Measurements from ENCODE around the gene RTKN2. TPM values are rescaled to one million over a fixed set of nuclear protein-coding genes. Genes with fewer than 3 reads are reported as not detected.

Gene RTKN2
- total RNA-seq, 1 donor from 2014 or later: 0.09 TPM

DNA sequence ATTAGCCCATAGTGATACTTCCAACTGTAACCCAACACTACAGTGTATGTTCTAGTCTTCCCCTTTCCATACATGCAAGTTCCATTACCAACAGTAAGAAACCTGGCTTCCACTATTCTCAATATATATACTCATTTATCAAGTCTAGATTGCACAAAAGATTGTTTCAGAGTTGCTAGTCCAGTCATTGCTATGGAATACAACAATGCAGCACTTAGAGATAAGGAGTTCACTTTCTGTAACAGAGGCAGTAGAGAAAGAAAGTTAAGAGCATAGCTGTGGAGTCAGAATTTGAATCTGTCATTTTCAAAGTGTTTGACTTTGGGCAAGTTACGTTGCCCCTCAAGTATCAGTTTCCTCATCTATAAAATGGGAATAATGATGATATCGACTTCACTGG lies 90.1 kb downstream of the RTKN2 start:
- DNase-seq (no peak), ATAC-seq (ENCODE audit: low read depth) (no peak)
- no peak overlapping the region for H3K27ac Mint-ChIP-seq
- peaks cover 8% of the 10 kb centered on the region for H3K4me1 Mint-ChIP-seq
- TF ChIP-seq, protein P1, sequence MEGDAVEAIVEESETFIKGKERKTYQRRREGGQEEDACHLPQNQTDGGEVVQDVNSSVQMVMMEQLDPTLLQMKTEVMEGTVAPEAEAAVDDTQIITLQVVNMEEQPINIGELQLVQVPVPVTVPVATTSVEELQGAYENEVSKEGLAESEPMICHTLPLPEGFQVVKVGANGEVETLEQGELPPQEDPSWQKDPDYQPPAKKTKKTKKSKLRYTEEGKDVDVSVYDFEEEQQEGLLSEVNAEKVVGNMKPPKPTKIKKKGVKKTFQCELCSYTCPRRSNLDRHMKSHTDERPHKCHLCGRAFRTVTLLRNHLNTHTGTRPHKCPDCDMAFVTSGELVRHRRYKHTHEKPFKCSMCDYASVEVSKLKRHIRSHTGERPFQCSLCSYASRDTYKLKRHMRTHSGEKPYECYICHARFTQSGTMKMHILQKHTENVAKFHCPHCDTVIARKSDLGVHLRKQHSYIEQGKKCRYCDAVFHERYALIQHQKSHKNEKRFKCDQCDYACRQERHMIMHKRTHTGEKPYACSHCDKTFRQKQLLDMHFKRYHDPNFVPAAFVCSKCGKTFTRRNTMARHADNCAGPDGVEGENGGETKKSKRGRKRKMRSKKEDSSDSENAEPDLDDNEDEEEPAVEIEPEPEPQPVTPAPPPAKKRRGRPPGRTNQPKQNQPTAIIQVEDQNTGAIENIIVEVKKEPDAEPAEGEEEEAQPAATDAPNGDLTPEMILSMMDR (IDR thresholded peaks at IDR 0.05): no peak
- CTCF ChIA-PET: no interaction called here
- no peaks in the 10 kb centered on the region for H3K27me3 Mint-ChIP-seq
- intact Hi-C loops (cut with micrococcal nuclease): no loop called here
- POLR2A ChIA-PET: no interaction called here
- H3K4me3 Mint-ChIP-seq: no peak overlapping the region
- H3K36me3 Mint-ChIP-seq (ENCODE audit: low read depth): no peaks in the 10 kb centered on the region
- peaks cover 7% of the 10 kb centered on the region for H3K9me3 Mint-ChIP-seq

DNA sequence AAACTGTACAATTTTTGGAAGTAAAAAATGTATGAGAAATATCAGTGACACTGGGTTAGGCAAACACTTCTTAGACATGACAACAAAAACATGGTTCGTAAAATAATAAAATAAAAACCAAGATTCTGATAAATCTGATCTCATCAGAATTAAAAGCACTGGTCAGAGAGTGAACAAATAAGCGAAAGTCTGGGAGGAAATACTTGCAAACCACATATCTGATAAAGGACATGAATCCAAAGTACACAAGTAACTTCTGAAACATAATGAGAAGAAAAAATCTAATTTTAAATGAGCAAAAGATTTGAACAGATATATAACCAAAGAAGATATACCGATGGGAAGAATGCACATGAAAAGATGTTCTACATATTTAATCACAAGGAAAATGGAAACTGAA lies 91.5 kb downstream of the RTKN2 start:
- ChIA-PET POLR2A (no interaction called here), CTCF (interaction anchor here (0.8 kb wide), 1 partner anchor 138 kb away, joined by 3 read pairs; no protein-coding TSS in a partner anchor)
- Mint-ChIP-seq H3K9me3 (peaks cover 17% of the 10 kb centered on the region), H3K4me3 (no peak overlapping the region), H3K27me3 (no peaks in the 10 kb centered on the region), H3K4me1 (peaks cover 2% of the 10 kb centered on the region), H3K36me3 (ENCODE audit: low read depth) (peaks cover 7% of the 10 kb centered on the region), H3K27ac (no peak overlapping the region)
- DNase-seq (no peak), ATAC-seq (ENCODE audit: low read depth) (no peak)
- intact Hi-C loops (cut with micrococcal nuclease): loop anchor here (2.0 kb wide), 1 partner anchor 14 kb away; no protein-coding TSS in a partner anchor
- TF ChIP-seq, protein P1 (IDR thresholded peaks at IDR 0.05): no peak

DNA sequence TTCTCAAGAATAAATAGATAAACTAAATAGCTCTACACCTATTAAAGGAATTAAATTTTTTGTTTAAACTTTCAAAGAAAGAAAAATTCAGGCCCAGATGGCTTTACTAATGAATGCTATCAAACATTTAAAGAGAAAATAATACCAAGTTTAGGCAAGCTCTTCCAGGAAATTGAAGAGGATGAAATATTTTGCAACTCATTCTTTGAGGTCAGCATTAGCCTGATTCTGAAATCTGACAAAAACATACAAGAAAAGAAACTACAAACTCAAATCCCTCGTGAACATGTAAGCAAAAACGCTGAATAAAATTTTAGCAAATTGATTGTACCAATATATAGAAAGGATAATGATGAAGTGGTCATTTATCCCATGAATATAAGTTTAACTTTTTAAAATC lies 93.4 kb downstream of the RTKN2 start:
- Mint-ChIP-seq H3K36me3 (ENCODE audit: low read depth) (peaks cover 7% of the 10 kb centered on the region), H3K4me3 (no peak overlapping the region), H3K9me3 (peaks cover 17% of the 10 kb centered on the region), H3K27me3 (no peaks in the 10 kb centered on the region), H3K27ac (no peak overlapping the region), H3K4me1 (peaks cover 12% of the 10 kb centered on the region)
- intact Hi-C loops (cut with micrococcal nuclease): no loop called here
- CTCF ChIA-PET: no interaction called here
- POLR2A ChIA-PET: interaction anchor here (0.6 kb wide), 1 partner anchor 28 kb away, joined by 5 read pairs; no protein-coding TSS in a partner anchor
- ATAC-seq (ENCODE audit: low read depth): no peak
- no peak for DNase-seq
- TF ChIP-seq, protein P1 (IDR thresholded peaks at IDR 0.05): no peak

DNA sequence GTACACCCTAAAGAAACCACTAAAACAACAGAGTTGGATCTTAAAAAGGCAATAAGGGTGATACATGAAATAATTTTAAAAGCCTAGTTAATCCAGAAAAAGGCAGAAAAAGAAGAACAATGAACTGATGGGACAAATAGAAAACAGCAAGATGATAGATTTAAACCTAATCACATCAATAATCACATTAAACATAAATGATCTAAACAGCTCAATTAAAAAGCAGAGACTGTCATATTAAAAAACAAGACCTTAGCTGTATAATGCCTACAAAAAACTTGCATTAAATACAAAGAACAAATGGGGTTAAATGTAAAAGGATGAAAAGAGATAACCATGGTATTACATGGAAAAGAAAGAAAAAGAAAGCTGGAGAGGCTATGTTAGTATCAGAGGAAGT lies 96.2 kb downstream of the RTKN2 start:
- H3K4me1 Mint-ChIP-seq: peaks cover 21% of the 10 kb centered on the region
- no peak overlapping the region for H3K4me3 Mint-ChIP-seq
- H3K9me3 Mint-ChIP-seq: peaks cover 14% of the 10 kb centered on the region
- no peaks in the 10 kb centered on the region for H3K27me3 Mint-ChIP-seq
- ChIA-PET POLR2A (no interaction called here), CTCF (no interaction called here)
- peaks cover 7% of the 10 kb centered on the region for H3K36me3 Mint-ChIP-seq (ENCODE audit: low read depth)
- ATAC-seq (ENCODE audit: low read depth) (no peak), DNase-seq (no peak)
- TF ChIP-seq, protein P1 (IDR thresholded peaks at IDR 0.05): no peak
- intact Hi-C loops (cut with micrococcal nuclease): no loop called here
- H3K27ac Mint-ChIP-seq: no peak overlapping the region

DNA sequence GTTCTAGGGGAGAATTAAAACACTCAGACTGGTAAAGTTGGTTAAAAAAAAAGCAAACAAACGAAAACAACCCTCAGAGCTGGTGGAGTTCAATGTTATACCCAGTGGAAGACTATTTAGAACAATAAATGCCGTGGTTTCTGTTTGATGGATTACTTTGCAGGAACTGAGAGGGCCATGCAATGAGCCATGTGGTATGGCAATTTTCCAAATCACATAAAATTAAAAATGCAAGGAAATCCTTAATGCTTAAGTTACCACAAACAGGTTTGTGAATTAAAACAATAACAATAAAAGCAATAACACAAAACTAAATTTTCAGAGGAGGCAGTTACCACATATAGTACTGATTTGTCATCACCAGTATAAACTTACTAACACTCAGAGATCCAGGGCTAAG lies 96.9 kb downstream of the RTKN2 start:
- Mint-ChIP-seq H3K9me3 (peaks cover 11% of the 10 kb centered on the region), H3K36me3 (ENCODE audit: low read depth) (peaks cover 7% of the 10 kb centered on the region), H3K4me1 (peaks cover 26% of the 10 kb centered on the region), H3K27me3 (no peaks in the 10 kb centered on the region), H3K4me3 (no peak overlapping the region), H3K27ac (no peak overlapping the region)
- intact Hi-C loops (cut with micrococcal nuclease): no loop called here
- TF ChIP-seq, protein P1 (IDR thresholded peaks at IDR 0.05): no peak
- ATAC-seq (ENCODE audit: low read depth): no peak
- CTCF ChIA-PET: no interaction called here
- POLR2A ChIA-PET: no interaction called here
- DNase-seq: no peak
